Measurements from ENCODE around the gene SMOC1. TPM values are rescaled to one million over a fixed set of nuclear protein-coding genes. Genes with fewer than 3 reads are reported as not detected.
"Not testable (repeated sequence)": the region's sequence is repeated elsewhere in the genome, so short reads cannot be mapped to it uniquely, and the experiment has no call there.

Gene SMOC1
- total and polyA plus RNA-seq, 9 donors: 2.1 to 5.9 (median 4.5) TPM

- 80% methylated on average over 2 of the region's 5 CpGs for WGBS (ENCODE audit: insufficient coverage)
- peaks cover 7% of the 10 kb centered on the region for H3K9me3 ChIP-seq (replicated peaks; ENCODE audit: control insufficient read depth, low read depth, low read length)
- H3K36me3 ChIP-seq (ENCODE audit: control insufficient read depth, insufficient read depth, low read length): no peaks in the 10 kb centered on the region
- H3K4me1 ChIP-seq (ENCODE audit: control insufficient read depth, insufficient read depth, low read length): no peaks in the 10 kb centered on the region
- no peak for DNase-seq
- H3K4me3 ChIP-seq (ENCODE audit: low read length): no peak overlapping the region
- no peaks in the 10 kb centered on the region for H3K27me3 ChIP-seq (ENCODE audit: control insufficient read depth, insufficient read depth, low read length)
- H3K27ac ChIP-seq (ENCODE audit: low read length): no peak overlapping the region
These were observed 15.9 kb downstream of the SMOC1 start for GRCh38 chr14:69895109-69895508.

GRCh38 chr14:69896080-69896479 is 16.9 kb downstream of the SMOC1 start:
- no peak for DNase-seq
- Histone ChIP-seq H3K4me3 (ENCODE audit: low read length) (no peak overlapping the region), H3K27ac (ENCODE audit: low read length) (no peak overlapping the region), H3K9me3 (replicated peaks; ENCODE audit: control insufficient read depth, low read depth, low read length) (peaks cover 7% of the 10 kb centered on the region), H3K36me3 (ENCODE audit: control insufficient read depth, insufficient read depth, low read length) (no peaks in the 10 kb centered on the region), H3K27me3 (ENCODE audit: control insufficient read depth, insufficient read depth, low read length) (no peaks in the 10 kb centered on the region), H3K4me1 (ENCODE audit: control insufficient read depth, insufficient read depth, low read length) (no peaks in the 10 kb centered on the region)
- no CpG with 5 or more reads among the region's 2 CpGs for WGBS (ENCODE audit: insufficient coverage)

DNA sequence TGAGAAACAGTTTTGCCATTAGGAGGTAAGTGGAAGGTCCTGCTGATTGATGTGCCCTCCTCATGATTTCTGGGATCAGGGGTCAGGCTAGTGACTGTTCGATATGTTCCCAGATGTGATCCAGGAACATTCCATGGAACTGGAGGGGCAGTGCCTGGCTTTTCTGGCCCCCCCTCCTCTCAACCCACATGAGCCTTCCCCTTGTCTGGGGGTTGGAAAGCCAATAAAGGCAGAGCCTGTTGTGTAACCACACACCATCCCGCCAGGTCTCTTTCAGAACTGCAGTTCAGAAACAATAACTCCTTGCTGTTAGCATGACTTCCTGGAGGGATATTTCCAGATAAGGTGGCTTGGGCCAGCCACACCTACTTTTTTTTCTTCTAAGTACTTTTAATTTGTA is 17.8 kb downstream of the SMOC1 start:
- no peaks in the 10 kb centered on the region for H3K36me3 ChIP-seq (ENCODE audit: control insufficient read depth, insufficient read depth, low read length)
- H3K27ac ChIP-seq (ENCODE audit: low read length): no peak overlapping the region
- no peaks in the 10 kb centered on the region for H3K27me3 ChIP-seq (ENCODE audit: control insufficient read depth, insufficient read depth, low read length)
- no CpG with 5 or more reads among the region's 2 CpGs for WGBS (ENCODE audit: insufficient coverage)
- H3K9me3 ChIP-seq (replicated peaks; ENCODE audit: control insufficient read depth, low read depth, low read length): peaks cover 7% of the 10 kb centered on the region
- DNase-seq: no peak
- no peak overlapping the region for H3K4me3 ChIP-seq (ENCODE audit: low read length)
- H3K4me1 ChIP-seq (ENCODE audit: control insufficient read depth, insufficient read depth, low read length): no peaks in the 10 kb centered on the region

- H3K9me3 ChIP-seq (replicated peaks; ENCODE audit: control insufficient read depth, low read depth, low read length): peaks cover 7% of the 10 kb centered on the region
- H3K4me3 ChIP-seq (ENCODE audit: low read length): no peak overlapping the region
- H3K27ac ChIP-seq (ENCODE audit: low read length): no peak overlapping the region
- DNase-seq: no peak
- H3K27me3 ChIP-seq (ENCODE audit: control insufficient read depth, insufficient read depth, low read length): no peaks in the 10 kb centered on the region
- no CpG with 5 or more reads among the region's 1 CpG for WGBS (ENCODE audit: insufficient coverage)
- H3K36me3 ChIP-seq (ENCODE audit: control insufficient read depth, insufficient read depth, low read length): no peaks in the 10 kb centered on the region
- no peaks in the 10 kb centered on the region for H3K4me1 ChIP-seq (ENCODE audit: control insufficient read depth, insufficient read depth, low read length)
These were observed 21.4 kb downstream of the SMOC1 start for GRCh38 chr14:69900603-69901002.

DNA sequence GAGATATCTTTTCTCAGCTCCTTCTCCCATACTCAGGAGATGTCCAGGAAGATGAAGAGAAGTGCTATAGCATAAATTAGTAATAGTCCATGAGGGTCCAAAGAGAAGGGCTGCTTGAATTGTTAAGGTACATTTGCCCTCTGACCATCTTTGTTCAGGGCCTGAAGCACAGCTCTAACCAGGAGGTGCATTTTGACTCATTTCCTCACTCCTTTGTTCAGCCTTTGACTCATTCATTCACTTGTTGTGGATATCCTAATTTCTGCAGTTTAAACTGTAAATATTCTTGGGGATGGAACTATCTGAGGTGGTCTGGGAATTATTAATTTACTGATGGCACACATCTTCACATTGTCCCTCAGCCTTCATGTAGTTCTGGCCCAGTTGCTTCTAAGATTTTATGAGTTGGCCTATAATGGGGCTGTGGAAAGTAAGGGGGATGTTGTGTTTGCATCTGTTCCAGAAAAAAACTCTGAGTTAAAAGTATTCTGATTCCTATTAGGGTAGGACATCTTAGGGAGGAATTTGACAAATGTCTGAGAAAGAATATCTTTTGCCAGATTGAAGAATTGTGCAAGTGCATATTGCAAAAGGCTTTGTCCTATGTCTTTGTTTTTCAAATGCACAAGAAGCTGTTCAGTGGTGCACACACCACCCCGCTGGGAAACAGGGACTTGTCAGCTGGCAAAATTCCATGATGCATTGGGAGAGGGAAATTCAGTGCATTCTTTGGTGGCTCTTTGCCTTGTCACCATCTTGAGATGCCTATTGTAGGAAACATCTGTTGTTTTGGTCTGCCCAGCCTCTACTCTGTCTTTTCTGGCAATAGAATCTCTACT is 22.1 kb downstream of the SMOC1 start:
- Histone ChIP-seq H3K4me1 (ENCODE audit: control insufficient read depth, insufficient read depth, low read length) (no peaks in the 10 kb centered on the region), H3K9me3 (replicated peaks; ENCODE audit: control insufficient read depth, low read depth, low read length) (peaks cover 7% of the 10 kb centered on the region), H3K36me3 (ENCODE audit: control insufficient read depth, insufficient read depth, low read length) (no peaks in the 10 kb centered on the region), H3K27me3 (ENCODE audit: control insufficient read depth, insufficient read depth, low read length) (no peaks in the 10 kb centered on the region), H3K27ac (ENCODE audit: low read length) (no peak overlapping the region), H3K4me3 (ENCODE audit: low read length) (no peak overlapping the region)
- DNase-seq: no peak
- 50% methylated on average over 1 of the region's 1 CpG for WGBS (ENCODE audit: insufficient coverage)

- H3K9me3 ChIP-seq (replicated peaks; ENCODE audit: control insufficient read depth, low read depth, low read length); DNase-seq; H3K36me3 ChIP-seq (ENCODE audit: control insufficient read depth, insufficient read depth, low read length); H3K4me3 ChIP-seq (ENCODE audit: low read length); H3K4me1 ChIP-seq (ENCODE audit: control insufficient read depth, insufficient read depth, low read length); H3K27ac ChIP-seq (ENCODE audit: low read length); H3K27me3 ChIP-seq (ENCODE audit: control insufficient read depth, insufficient read depth, low read length): not testable (repeated sequence)
- WGBS (ENCODE audit: insufficient coverage): 96% methylated on average over 20 of the region's 29 CpGs
These were observed 23.8 kb downstream of the SMOC1 start for GRCh38 chr14:69903046-69903445.

DNA sequence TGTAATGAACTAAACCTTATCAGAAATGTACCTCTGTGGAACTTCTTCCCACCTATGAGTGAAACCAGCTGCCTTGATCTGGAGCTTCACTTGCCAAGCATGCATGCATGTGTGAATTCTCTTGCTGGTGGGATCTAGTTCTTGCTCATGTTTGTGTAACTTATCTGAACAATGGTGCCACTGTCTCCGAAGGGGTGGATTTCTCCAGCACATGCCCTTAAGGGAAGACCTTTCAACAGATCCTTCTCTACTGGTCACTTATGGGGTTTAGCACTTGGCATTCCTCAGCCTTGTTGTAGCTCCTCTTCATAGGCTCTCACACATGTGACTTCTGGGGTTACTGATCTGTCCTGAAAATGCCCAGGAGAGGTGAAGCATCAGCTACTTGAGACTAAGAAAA is 25.0 kb downstream of the SMOC1 start:
- DNase-seq: no peak
- Histone ChIP-seq H3K27ac (ENCODE audit: low read length) (no peak overlapping the region), H3K4me1 (ENCODE audit: control insufficient read depth, insufficient read depth, low read length) (no peaks in the 10 kb centered on the region), H3K9me3 (replicated peaks; ENCODE audit: control insufficient read depth, low read depth, low read length) (no peaks in the 10 kb centered on the region), H3K4me3 (ENCODE audit: low read length) (no peak overlapping the region), H3K27me3 (ENCODE audit: control insufficient read depth, insufficient read depth, low read length) (no peaks in the 10 kb centered on the region), H3K36me3 (ENCODE audit: control insufficient read depth, insufficient read depth, low read length) (no peaks in the 10 kb centered on the region)
- WGBS (ENCODE audit: insufficient coverage): 83% methylated on average over 1 of the region's 1 CpG

GRCh38 chr14:69906201-69906600 is 27.0 kb downstream of the SMOC1 start:
- no CpG with 5 or more reads among the region's 3 CpGs for WGBS (ENCODE audit: insufficient coverage)
- no peaks in the 10 kb centered on the region for H3K36me3 ChIP-seq (ENCODE audit: control insufficient read depth, insufficient read depth, low read length)
- H3K9me3 ChIP-seq (replicated peaks; ENCODE audit: control insufficient read depth, low read depth, low read length): no peaks in the 10 kb centered on the region
- no peak for DNase-seq
- H3K4me3 ChIP-seq (ENCODE audit: low read length): no peak overlapping the region
- H3K27me3 ChIP-seq (ENCODE audit: control insufficient read depth, insufficient read depth, low read length): no peaks in the 10 kb centered on the region
- H3K27ac ChIP-seq (ENCODE audit: low read length): no peak overlapping the region
- no peaks in the 10 kb centered on the region for H3K4me1 ChIP-seq (ENCODE audit: control insufficient read depth, insufficient read depth, low read length)

- Histone ChIP-seq H3K4me1 (ENCODE audit: control insufficient read depth, insufficient read depth, low read length) (no peaks in the 10 kb centered on the region), H3K27ac (ENCODE audit: low read length) (no peak overlapping the region), H3K9me3 (replicated peaks; ENCODE audit: control insufficient read depth, low read depth, low read length) (no peaks in the 10 kb centered on the region), H3K27me3 (ENCODE audit: control insufficient read depth, insufficient read depth, low read length) (no peaks in the 10 kb centered on the region), H3K36me3 (ENCODE audit: control insufficient read depth, insufficient read depth, low read length) (no peaks in the 10 kb centered on the region), H3K4me3 (ENCODE audit: low read length) (no peak overlapping the region)
- no peak for DNase-seq
- WGBS (ENCODE audit: insufficient coverage): 17% methylated on average over 1 of the region's 7 CpGs
These were observed 30.8 kb downstream of the SMOC1 start for GRCh38 chr14:69909826-69910550.

DNA sequence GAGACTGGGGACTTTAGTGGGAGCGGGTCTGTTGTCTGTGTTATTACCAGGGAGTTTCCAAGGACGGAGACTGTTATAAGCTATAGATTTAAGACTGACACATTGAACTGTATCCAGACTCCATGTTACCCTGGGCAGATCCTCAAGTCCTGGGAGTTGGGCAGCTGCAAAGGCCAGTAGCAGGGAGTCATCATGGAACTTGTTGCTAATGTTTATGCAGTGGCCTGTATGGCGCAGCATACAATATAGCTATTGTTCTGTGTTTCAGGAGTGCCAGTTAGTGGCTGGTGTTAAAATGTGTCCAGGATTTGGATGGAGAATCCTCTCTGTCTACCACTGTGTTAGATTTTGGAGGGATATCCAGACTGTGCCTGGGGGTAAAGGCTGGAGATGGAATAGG is 31.7 kb downstream of the SMOC1 start:
- Histone ChIP-seq H3K27ac (ENCODE audit: low read length) (no peak overlapping the region), H3K27me3 (ENCODE audit: control insufficient read depth, insufficient read depth, low read length) (no peaks in the 10 kb centered on the region), H3K36me3 (ENCODE audit: control insufficient read depth, insufficient read depth, low read length) (no peaks in the 10 kb centered on the region), H3K4me1 (ENCODE audit: control insufficient read depth, insufficient read depth, low read length) (no peaks in the 10 kb centered on the region), H3K9me3 (replicated peaks; ENCODE audit: control insufficient read depth, low read depth, low read length) (no peaks in the 10 kb centered on the region), H3K4me3 (ENCODE audit: low read length) (no peak overlapping the region)
- no CpG with 5 or more reads among the region's 3 CpGs for WGBS (ENCODE audit: insufficient coverage)
- DNase-seq: peak; percentile 35

Data from muscle of leg (tissue), 11 donors.